Adrenal gland (tissue), 5 donors: Measurements from ENCODE around the gene DLGAP1.

Source experiments
- POLR2A ChIP-seq, 2 donors: fragments of 450-650 bp; IDR thresholded peaks; one replicate each; pipeline ENCODE4 v1.6.1; 2017; ENCODE audit warnings: antibody characterized with exemption in 2 of 2, mild to moderate bottlenecking in 2 of 2, moderate library complexity in 1 of 2
- TF ChIP-seq, protein P1 (sequence below), 6 experiments: fragments of 450-650 bp in 4 of 6; fragments of 200-600 bp in 2 of 6; sonication (generic) in 1 of 6; IDR thresholded peaks; 1 replicate in 5 of 6; 2 replicates in 1 of 6; pipeline versions ENCODE4 v1.5.1 to v1.8.0; 2016 to 2021; ENCODE audit warnings: antibody characterized with exemption in 6 of 6, mild to moderate bottlenecking in 2 of 6, moderate library complexity in 1 of 6
- donor health status: DM: no; HTN: no; CAD: no.

DNA sequence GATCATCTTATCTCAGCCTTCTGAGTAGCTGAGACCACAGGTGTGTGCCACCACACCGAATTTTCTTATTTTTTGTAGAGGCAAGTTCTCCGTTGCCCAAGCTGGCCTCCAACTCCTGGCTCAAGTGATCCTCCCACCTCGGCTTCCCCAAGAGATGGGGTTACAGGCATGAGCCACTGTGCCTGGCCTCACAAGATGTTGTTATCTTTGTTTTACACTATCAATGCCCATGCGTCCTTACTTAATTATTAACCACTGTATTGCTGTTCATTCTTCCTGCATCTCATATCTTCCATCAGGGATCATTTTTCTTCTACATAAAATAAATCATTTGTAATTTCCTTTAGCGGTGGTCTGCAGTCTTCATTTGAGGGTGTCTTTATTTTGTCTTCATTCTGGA is 823.2 kb downstream of the DLGAP1 start:
- TF ChIP-seq, protein P1, sequence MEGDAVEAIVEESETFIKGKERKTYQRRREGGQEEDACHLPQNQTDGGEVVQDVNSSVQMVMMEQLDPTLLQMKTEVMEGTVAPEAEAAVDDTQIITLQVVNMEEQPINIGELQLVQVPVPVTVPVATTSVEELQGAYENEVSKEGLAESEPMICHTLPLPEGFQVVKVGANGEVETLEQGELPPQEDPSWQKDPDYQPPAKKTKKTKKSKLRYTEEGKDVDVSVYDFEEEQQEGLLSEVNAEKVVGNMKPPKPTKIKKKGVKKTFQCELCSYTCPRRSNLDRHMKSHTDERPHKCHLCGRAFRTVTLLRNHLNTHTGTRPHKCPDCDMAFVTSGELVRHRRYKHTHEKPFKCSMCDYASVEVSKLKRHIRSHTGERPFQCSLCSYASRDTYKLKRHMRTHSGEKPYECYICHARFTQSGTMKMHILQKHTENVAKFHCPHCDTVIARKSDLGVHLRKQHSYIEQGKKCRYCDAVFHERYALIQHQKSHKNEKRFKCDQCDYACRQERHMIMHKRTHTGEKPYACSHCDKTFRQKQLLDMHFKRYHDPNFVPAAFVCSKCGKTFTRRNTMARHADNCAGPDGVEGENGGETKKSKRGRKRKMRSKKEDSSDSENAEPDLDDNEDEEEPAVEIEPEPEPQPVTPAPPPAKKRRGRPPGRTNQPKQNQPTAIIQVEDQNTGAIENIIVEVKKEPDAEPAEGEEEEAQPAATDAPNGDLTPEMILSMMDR (IDR thresholded peaks at IDR 0.05), result no peak
- TF ChIP-seq POLR2A (IDR thresholded peaks at IDR 0.05), result no peak
